PFSK-1 (cell line): ENCODE results near the gene BMP10.

ENCODE experiments used
- FOXP2 ChIP-seq: optimal IDR thresholded peaks from 2 replicates; pipeline ENCODE3; 2011; ENCODE audit warnings: borderline replicate concordance, control low read depth, inconsistent platforms; ENCODE audit not compliant: insufficient read depth; ENCODE audit errors: extremely low read length, extremely low read depth
- POLR2AphosphoS5 ChIP-seq: IDR thresholded peaks from 2 replicates; pipeline ENCODE4 v1.6.1; 2012; ENCODE audit warnings: low read depth, mild to moderate bottlenecking, control low read depth, low read length, moderate library complexity
- SIN3A ChIP-seq: IDR thresholded peaks from 2 replicates; pipeline ENCODE4 v1.6.1; 2012; ENCODE audit warnings: mild to moderate bottlenecking, low read length, moderate library complexity, borderline replicate concordance; ENCODE audit not compliant: insufficient read depth
- TAF1 ChIP-seq: IDR thresholded peaks from 2 replicates; pipeline ENCODE4 v1.6.1; 2012; ENCODE audit warnings: low read length, control low read depth, borderline replicate concordance; ENCODE audit not compliant: insufficient read depth
- TF ChIP-seq, protein P1 (sequence below), 2 experiments: IDR thresholded peaks; 2 replicates each; pipeline versions ENCODE4 v1.6.1 to v1.8.0; 2011 to 2012; ENCODE audit warnings: low read depth in 2 of 2, low read length in 2 of 2, control low read depth in 1 of 2, inconsistent platforms in 1 of 2, mild to moderate bottlenecking in 1 of 2, moderate library complexity in 1 of 2; ENCODE audit not compliant: insufficient read depth in 1 of 2

Gene BMP10

DNA sequence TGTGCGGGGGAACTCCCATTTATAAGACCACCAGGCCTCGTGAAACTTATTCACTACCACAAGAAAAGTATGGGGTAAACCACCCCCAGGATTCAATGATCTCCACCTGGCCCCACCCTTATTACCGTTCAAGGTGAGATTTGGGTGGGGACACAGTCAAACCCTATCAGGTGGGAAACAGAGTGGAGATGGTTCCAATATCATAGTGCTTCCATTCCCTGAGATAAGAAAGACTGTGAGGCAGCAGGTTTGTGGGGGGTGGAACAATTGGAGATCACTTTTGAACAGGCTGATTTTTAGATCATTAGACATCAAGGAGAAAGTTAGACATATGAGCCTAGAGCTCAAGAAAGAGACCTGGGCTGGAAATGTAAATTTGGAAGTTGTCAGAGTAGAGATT is 42.2 kb upstream of the BMP10 start:
- TF ChIP-seq TAF1 (no peak), POLR2AphosphoS5 (no peak), FOXP2 (no peak), SIN3A (no peak)
- TF ChIP-seq, protein P1, sequence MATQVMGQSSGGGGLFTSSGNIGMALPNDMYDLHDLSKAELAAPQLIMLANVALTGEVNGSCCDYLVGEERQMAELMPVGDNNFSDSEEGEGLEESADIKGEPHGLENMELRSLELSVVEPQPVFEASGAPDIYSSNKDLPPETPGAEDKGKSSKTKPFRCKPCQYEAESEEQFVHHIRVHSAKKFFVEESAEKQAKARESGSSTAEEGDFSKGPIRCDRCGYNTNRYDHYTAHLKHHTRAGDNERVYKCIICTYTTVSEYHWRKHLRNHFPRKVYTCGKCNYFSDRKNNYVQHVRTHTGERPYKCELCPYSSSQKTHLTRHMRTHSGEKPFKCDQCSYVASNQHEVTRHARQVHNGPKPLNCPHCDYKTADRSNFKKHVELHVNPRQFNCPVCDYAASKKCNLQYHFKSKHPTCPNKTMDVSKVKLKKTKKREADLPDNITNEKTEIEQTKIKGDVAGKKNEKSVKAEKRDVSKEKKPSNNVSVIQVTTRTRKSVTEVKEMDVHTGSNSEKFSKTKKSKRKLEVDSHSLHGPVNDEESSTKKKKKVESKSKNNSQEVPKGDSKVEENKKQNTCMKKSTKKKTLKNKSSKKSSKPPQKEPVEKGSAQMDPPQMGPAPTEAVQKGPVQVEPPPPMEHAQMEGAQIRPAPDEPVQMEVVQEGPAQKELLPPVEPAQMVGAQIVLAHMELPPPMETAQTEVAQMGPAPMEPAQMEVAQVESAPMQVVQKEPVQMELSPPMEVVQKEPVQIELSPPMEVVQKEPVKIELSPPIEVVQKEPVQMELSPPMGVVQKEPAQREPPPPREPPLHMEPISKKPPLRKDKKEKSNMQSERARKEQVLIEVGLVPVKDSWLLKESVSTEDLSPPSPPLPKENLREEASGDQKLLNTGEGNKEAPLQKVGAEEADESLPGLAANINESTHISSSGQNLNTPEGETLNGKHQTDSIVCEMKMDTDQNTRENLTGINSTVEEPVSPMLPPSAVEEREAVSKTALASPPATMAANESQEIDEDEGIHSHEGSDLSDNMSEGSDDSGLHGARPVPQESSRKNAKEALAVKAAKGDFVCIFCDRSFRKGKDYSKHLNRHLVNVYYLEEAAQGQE (IDR thresholded peaks at IDR 0.05; ENCODE audit: insufficient read depth in 1 of 2, low read depth in 2 of 2, low read length in 2 of 2): no peak

DNA sequence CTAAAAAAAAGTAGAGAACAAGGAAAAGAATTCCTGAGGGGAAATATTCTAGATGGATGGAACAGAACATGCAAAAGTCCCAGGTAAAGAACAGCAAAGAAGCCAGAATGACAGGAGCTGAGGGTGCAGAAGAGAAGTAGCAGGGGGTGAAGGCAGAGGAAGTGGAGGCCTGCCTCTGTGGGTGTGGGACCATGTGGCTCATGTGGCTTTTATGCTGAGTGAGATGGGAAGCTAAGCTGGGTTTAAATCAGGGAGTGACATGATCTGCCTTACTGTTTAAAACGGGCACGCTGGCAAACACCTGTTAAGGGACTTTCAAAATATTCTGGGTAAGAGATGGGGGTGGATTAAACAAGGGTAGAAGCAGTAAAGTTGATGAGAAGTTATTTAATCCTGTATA is 41.5 kb upstream of the BMP10 start:
- TF ChIP-seq, protein P1 (IDR thresholded peaks at IDR 0.05; ENCODE audit: insufficient read depth in 1 of 2, low read depth in 2 of 2, low read length in 2 of 2): no peak
- TF ChIP-seq TAF1: no peak
- no peak for TF ChIP-seq FOXP2
- TF ChIP-seq POLR2AphosphoS5: no peak
- no peak for TF ChIP-seq SIN3A

DNA sequence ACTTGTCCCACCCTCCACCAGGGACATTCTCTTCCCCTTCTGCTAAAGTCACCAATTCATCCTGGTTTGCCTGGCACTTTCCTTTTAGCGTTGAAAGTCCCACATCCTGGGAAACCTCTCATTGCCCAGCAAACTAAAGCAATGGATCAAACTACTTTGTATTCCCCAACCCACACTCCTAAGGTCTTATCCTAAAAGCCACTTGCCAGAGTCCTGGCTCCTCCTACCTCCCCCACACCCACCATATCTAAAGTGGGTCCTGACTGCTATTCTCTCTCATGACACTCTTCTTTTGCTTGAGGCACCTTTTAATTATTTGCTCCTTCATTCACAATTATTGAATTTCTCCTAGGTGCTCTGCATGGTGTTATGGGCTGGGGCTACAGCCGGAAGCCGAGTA is 40.9 kb upstream of the BMP10 start:
- no peak for TF ChIP-seq SIN3A
- TF ChIP-seq POLR2AphosphoS5: no peak
- TF ChIP-seq, protein P1 (IDR thresholded peaks at IDR 0.05; ENCODE audit: insufficient read depth in 1 of 2, low read depth in 2 of 2, low read length in 2 of 2): no peak
- TF ChIP-seq FOXP2: no peak
- no peak for TF ChIP-seq TAF1

DNA sequence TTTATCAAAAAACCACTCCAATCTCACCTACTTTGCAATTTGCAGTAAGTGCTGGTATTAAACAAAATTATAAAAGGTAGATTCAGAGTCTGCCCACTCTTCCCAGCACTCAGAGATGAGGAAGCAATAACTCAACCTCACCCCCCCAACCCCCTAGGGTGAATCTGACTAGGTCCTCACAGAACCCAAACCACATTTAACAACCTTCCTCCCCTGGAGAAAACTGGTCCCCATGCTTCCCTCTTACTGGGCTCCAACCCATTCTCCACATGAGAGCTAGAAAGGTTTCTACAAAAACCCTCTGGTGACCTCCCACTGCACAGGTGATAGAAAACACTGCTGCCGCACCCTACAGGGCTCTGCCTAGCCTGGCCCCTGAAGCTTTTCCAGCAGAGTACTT is 40.5 kb upstream of the BMP10 start:
- TF ChIP-seq POLR2AphosphoS5 (no peak), TAF1 (no peak), SIN3A (no peak), FOXP2 (no peak)
- TF ChIP-seq, protein P1 (IDR thresholded peaks at IDR 0.05; ENCODE audit: insufficient read depth in 1 of 2, low read depth in 2 of 2, low read length in 2 of 2): no peak

DNA sequence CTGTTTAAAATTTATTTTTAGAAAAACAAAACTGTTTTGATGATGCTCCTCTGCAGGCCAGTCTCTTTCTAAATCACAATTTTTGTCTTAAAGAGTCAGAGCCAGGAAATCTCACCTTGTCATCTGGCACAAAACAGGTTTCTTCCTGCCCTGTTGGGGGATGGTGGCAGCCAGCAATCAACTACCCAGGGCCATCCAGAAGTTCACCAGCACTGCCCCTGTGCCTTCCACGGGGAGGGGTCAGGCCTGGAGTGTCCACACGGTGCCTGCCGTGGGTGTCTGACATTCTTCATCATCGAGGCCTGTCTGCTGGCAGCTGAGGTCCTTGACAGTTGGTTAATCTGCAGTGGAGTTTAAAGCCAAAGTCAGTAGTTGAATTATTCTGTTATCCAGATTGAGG is 40.0 kb upstream of the BMP10 start:
- no peak for TF ChIP-seq TAF1
- TF ChIP-seq POLR2AphosphoS5: no peak
- TF ChIP-seq, protein P1 (IDR thresholded peaks at IDR 0.05; ENCODE audit: insufficient read depth in 1 of 2, low read depth in 2 of 2, low read length in 2 of 2): no peak
- no peak for TF ChIP-seq FOXP2
- no peak for TF ChIP-seq SIN3A
